ENCODE data around the gene MYO5C. TPM values are rescaled to one million over a fixed set of nuclear protein-coding genes. Genes with fewer than 3 reads are reported as not detected.
A peak's percentile ranks its signal among the peaks of the same experiment; 100 is the strongest.

Gene MYO5C
- polyA plus RNA-seq, 1 donor (not counting 4 experiments of a cell fraction or from before 2014, with no cell fraction given) = 0.16 TPM

- H2AFZ ChIP-seq (ENCODE audit: control insufficient read depth, low read length) = peak overlapping the region; percentile 30
- no peaks in the 10 kb centered on the region for H3K27me3 ChIP-seq (ENCODE audit: control insufficient read depth, extremely low read depth, insufficient read depth, low read length)
- no peaks in the 10 kb centered on the region for H4K20me1 ChIP-seq (ENCODE audit: control insufficient read depth, extremely low read depth, insufficient read depth, low read length)
- DNase-seq (ENCODE audit: low read depth, low spot score) = no peak
- no peak overlapping the region for H3K27ac ChIP-seq (ENCODE audit: control insufficient read depth, insufficient read depth, low read length)
- no peak for TF ChIP-seq EZH2 (IDR thresholded peaks at IDR 0.05; ENCODE audit: low read length)
- no peaks in the 10 kb centered on the region for H3K9me3 ChIP-seq (ENCODE audit: control insufficient read depth, low read depth, low read length)
- no peak overlapping the region for H3K9ac ChIP-seq (ENCODE audit: control insufficient read depth, extremely low read depth, insufficient read depth, low read length)
- H3K4me1 ChIP-seq (ENCODE audit: control insufficient read depth, extremely low read depth, insufficient read depth, low read length) = peaks cover 11% of the 10 kb centered on the region
- H3K79me2 ChIP-seq (ENCODE audit: control insufficient read depth, insufficient read depth, low read length) = peaks cover 12% of the 10 kb centered on the region
- FAIRE-seq = no peak
- H3K9me1 ChIP-seq (ENCODE audit: control insufficient read depth, extremely low read depth, insufficient read depth, low read length) = no peaks in the 10 kb centered on the region
- no peaks in the 10 kb centered on the region for H3K36me3 ChIP-seq (ENCODE audit: control insufficient read depth in 2 of 2, extremely low read depth in 1 of 2, insufficient read depth in 2 of 2, low read length in 2 of 2)
- H3K4me3 ChIP-seq (ENCODE audit: control insufficient read depth in 2 of 3, extremely low read depth in 1 of 3, insufficient read depth in 2 of 3, low read depth in 1 of 3, low read length in 3 of 3) = peak overlapping the region in 1 of 3 experiments; percentile 73
- peak overlapping the region; percentile 85 for H3K4me2 ChIP-seq (ENCODE audit: control insufficient read depth, extremely low read depth, insufficient read depth, low read depth, low read length)
- dilution Hi-C loops (cut with MboI; ENCODE audit: extremely low pct_ligation_motif_present, low sequenced_read_pairs) = no loop called here
Observed at GRCh38 chr15:52180851-52181450, 114.7 kb downstream of the MYO5C start.

GRCh38 chr15:52180196-52180835 is 115.3 kb downstream of the MYO5C start:
- H2AFZ ChIP-seq (ENCODE audit: control insufficient read depth, low read length) = peak overlapping the region; percentile 94
- peaks cover 12% of the 10 kb centered on the region for H3K79me2 ChIP-seq (ENCODE audit: control insufficient read depth, insufficient read depth, low read length)
- no peak for FAIRE-seq
- no peaks in the 10 kb centered on the region for H4K20me1 ChIP-seq (ENCODE audit: control insufficient read depth, extremely low read depth, insufficient read depth, low read length)
- peak overlapping the region; percentile 85 for H3K4me2 ChIP-seq (ENCODE audit: control insufficient read depth, extremely low read depth, insufficient read depth, low read depth, low read length)
- TF ChIP-seq EZH2 (IDR thresholded peaks at IDR 0.05; ENCODE audit: low read length) (no peak), CTCF (optimal IDR thresholded peaks at IDR 0.05 in 1 of 3, IDR thresholded peaks at IDR 0.05 in 1 of 3, conservative IDR thresholded peaks at IDR 0.05 in 1 of 3; ENCODE audit: extremely low read depth in 1 of 3, insufficient read depth in 2 of 3, low read length in 3 of 3) (no peak)
- H3K27me3 ChIP-seq (ENCODE audit: control insufficient read depth, extremely low read depth, insufficient read depth, low read length) = no peaks in the 10 kb centered on the region
- H3K36me3 ChIP-seq (ENCODE audit: control insufficient read depth in 2 of 2, extremely low read depth in 1 of 2, insufficient read depth in 2 of 2, low read length in 2 of 2) = no peaks in the 10 kb centered on the region
- peaks cover 11% of the 10 kb centered on the region for H3K4me1 ChIP-seq (ENCODE audit: control insufficient read depth, extremely low read depth, insufficient read depth, low read length)
- H3K9me1 ChIP-seq (ENCODE audit: control insufficient read depth, extremely low read depth, insufficient read depth, low read length) = no peaks in the 10 kb centered on the region
- no peaks in the 10 kb centered on the region for H3K9me3 ChIP-seq (ENCODE audit: control insufficient read depth, low read depth, low read length)
- no peak for DNase-seq (ENCODE audit: low read depth, low spot score)
- H3K9ac ChIP-seq (ENCODE audit: control insufficient read depth, extremely low read depth, insufficient read depth, low read length) = peak overlapping the region; percentile 80
- dilution Hi-C loops (cut with MboI; ENCODE audit: extremely low pct_ligation_motif_present, low sequenced_read_pairs) = no loop called here
- peak overlapping the region; percentile 58 to 73 (median 68) for H3K4me3 ChIP-seq (ENCODE audit: control insufficient read depth in 2 of 3, extremely low read depth in 1 of 3, insufficient read depth in 2 of 3, low read depth in 1 of 3, low read length in 3 of 3)
- H3K27ac ChIP-seq (ENCODE audit: control insufficient read depth, insufficient read depth, low read length) = peak overlapping the region; percentile 69

All from keratinocyte (primary cell).